ENCODE measurements around the gene ARHGAP24. TPM values are rescaled to one million over a fixed set of nuclear protein-coding genes. Genes with fewer than 3 reads are reported as not detected.

The ARHGAP24 gene
- total and polyA plus RNA-seq, 2 of the 13 experiments (the other 11 are each of a cell fraction or from before 2014, with no cell fraction given), result 0.07 to 0.55 TPM

DNA sequence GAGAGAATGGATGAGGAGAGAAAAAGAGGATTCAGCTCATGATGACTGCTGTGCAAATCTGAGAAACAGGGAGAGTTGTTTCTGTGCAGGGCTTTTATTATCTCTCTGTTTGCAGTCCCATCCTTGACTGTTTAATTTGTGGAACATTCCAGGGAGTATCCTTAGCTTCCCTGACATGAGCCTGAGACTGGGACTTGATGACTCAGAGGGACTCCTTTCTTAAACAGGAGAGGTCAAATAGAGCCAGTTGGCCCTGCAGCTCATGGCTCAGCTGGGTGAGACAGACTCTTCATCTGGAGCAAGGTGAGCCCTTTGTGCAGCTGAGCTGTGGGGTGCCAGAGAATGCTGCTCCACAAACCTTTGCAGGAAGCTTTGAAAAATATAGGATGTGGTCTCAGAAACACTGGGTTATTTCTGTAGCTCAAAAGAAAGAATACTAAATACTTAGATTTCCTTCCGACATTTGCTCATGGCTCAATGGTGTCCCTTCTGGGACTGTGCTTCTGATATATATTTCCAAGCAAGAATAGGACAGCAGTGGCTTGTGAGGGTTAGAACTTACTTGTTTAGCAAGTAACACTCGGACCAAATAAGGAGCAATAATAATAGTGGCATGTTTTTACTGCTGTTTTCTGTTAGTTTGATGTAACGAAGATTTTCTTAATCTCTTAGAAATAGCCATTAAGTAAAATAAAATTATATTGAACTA, 14.5 kb downstream of the ARHGAP24 start (continued):
- TF ChIP-seq, protein P1, sequence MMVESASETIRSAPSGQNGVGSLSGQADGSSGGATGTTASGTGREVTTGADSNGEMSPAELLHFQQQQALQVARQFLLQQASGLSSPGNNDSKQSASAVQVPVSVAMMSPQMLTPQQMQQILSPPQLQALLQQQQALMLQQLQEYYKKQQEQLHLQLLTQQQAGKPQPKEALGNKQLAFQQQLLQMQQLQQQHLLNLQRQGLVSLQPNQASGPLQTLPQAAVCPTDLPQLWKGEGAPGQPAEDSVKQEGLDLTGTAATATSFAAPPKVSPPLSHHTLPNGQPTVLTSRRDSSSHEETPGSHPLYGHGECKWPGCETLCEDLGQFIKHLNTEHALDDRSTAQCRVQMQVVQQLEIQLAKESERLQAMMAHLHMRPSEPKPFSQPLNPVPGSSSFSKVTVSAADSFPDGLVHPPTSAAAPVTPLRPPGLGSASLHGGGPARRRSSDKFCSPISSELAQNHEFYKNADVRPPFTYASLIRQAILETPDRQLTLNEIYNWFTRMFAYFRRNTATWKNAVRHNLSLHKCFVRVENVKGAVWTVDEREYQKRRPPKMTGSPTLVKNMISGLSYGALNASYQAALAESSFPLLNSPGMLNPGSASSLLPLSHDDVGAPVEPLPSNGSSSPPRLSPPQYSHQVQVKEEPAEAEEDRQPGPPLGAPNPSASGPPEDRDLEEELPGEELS (CRISPR knock-in tag; IDR thresholded peaks at IDR 0.05), result no peak
- TF ChIP-seq MYNN (CRISPR knock-in tag; IDR thresholded peaks at IDR 0.05; ENCODE audit: low read depth) (no peak), ZNF335 (CRISPR knock-in tag; IDR thresholded peaks at IDR 0.05) (no peak), ZNF740 (CRISPR knock-in tag; IDR thresholded peaks at IDR 0.05) (no peak), SP1 (IDR thresholded peaks at IDR 0.05) (no peak), SP1 (CRISPR knock-in tag; IDR thresholded peaks at IDR 0.05) (no peak), ZNF414 (CRISPR knock-in tag; IDR thresholded peaks at IDR 0.05) (no peak), ZNF674 (CRISPR knock-in tag; IDR thresholded peaks at IDR 0.05; ENCODE audit: low read depth) (no peak), NFE2L1 (CRISPR knock-in tag; IDR thresholded peaks at IDR 0.05; ENCODE audit: borderline replicate concordance) (no peak), ZNF12 (CRISPR knock-in tag; IDR thresholded peaks at IDR 0.05) (no peak)
- TF ChIP-seq, protein P2, sequence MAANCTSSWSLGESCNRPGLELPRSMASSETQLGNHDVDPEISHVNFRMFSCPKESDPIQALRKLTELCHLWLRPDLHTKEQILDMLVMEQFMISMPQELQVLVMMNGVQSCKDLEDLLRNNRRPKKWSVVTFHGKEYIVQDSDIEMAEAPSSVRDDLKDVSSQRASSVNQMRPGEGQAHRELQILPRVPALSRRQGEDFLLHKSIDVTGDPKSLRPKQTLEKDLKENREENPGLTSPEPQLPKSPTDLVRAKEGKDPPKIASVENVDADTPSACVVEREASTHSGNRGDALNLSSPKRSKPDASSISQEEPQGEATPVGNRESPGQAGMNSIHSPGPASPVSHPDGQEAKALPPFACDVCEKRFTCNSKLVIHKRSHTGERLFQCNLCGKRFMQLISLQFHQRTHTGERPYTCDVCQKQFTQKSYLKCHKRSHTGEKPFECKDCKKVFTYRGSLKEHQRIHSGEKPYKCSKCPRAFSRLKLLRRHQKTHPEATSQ (CRISPR knock-in tag; IDR thresholded peaks at IDR 0.05; ENCODE audit: borderline replicate concordance), result no peak

Measured in HepG2 (cell line).